ENCODE data around the gene ENOX1.
A peak's percentile ranks its signal among the peaks of the same experiment; 100 is the strongest.

The ENOX1 gene

GRCh38 chr13:43732726-43733125, 54.0 kb downstream of the ENOX1 start:
- no peak for TF ChIP-seq CTCF (IDR thresholded peaks at IDR 0.05; ENCODE audit: unreplicated experiment in 3 of 3)
- Mint-ChIP-seq H3K36me3 (ENCODE audit: low read depth) (no peaks in the 10 kb centered on the region), H3K27me3 (ENCODE audit: low read depth) (peaks cover 3% of the 10 kb centered on the region), H3K4me3 (no peak overlapping the region), H3K9me3 (no peaks in the 10 kb centered on the region), H3K27ac (no peak overlapping the region), H3K4me1 (peaks cover 36% of the 10 kb centered on the region)

GRCh38 chr13:43731296-43731695, 55.5 kb downstream of the ENOX1 start:
- no peak for TF ChIP-seq CTCF (IDR thresholded peaks at IDR 0.05; ENCODE audit: unreplicated experiment in 3 of 3)
- Mint-ChIP-seq H3K27me3 (ENCODE audit: low read depth) (peaks cover 3% of the 10 kb centered on the region), H3K4me3 (no peak overlapping the region), H3K27ac (peak overlapping the region in 2 of 3 experiments; percentile 53 to 81), H3K9me3 (no peaks in the 10 kb centered on the region), H3K36me3 (ENCODE audit: low read depth) (no peaks in the 10 kb centered on the region), H3K4me1 (peaks cover 41% of the 10 kb centered on the region)

- no peak for TF ChIP-seq CTCF (IDR thresholded peaks at IDR 0.05; ENCODE audit: unreplicated experiment in 3 of 3)
- peak overlapping the region in 1 of 3 experiments; percentile 1 for H3K4me3 Mint-ChIP-seq
- no peaks in the 10 kb centered on the region for H3K36me3 Mint-ChIP-seq (ENCODE audit: low read depth)
- peaks cover 41% of the 10 kb centered on the region for H3K4me1 Mint-ChIP-seq
- no peaks in the 10 kb centered on the region for H3K9me3 Mint-ChIP-seq
- H3K27ac Mint-ChIP-seq = peak overlapping the region; percentile 53 to 81 (median 69)
- H3K27me3 Mint-ChIP-seq (ENCODE audit: low read depth) = peaks cover 3% of the 10 kb centered on the region
Measured at GRCh38 chr13:43730642-43731041, 56.1 kb downstream of the ENOX1 start.

GRCh38 chr13:43728421-43728820, 58.4 kb downstream of the ENOX1 start:
- no peaks in the 10 kb centered on the region for H3K36me3 Mint-ChIP-seq (ENCODE audit: low read depth)
- peaks cover 41% of the 10 kb centered on the region for H3K4me1 Mint-ChIP-seq
- no peaks in the 10 kb centered on the region for H3K27me3 Mint-ChIP-seq (ENCODE audit: low read depth)
- peak overlapping the region in 1 of 3 experiments; percentile 17 for H3K27ac Mint-ChIP-seq
- TF ChIP-seq CTCF (IDR thresholded peaks at IDR 0.05; ENCODE audit: unreplicated experiment in 3 of 3) = no peak
- H3K4me3 Mint-ChIP-seq = no peak overlapping the region
- H3K9me3 Mint-ChIP-seq = no peaks in the 10 kb centered on the region

- no peaks in the 10 kb centered on the region for H3K9me3 Mint-ChIP-seq
Measured at GRCh38 chr13:43727856-43728255, 58.9 kb downstream of the ENOX1 start.

More at GRCh38 chr13:43727856-43728255, 58.9 kb downstream of the ENOX1 start:
- no peak overlapping the region for H3K4me3 Mint-ChIP-seq
- H3K27me3 Mint-ChIP-seq (ENCODE audit: low read depth) = no peaks in the 10 kb centered on the region
- H3K4me1 Mint-ChIP-seq = peaks cover 41% of the 10 kb centered on the region
- no peaks in the 10 kb centered on the region for H3K36me3 Mint-ChIP-seq (ENCODE audit: low read depth)
- TF ChIP-seq CTCF (IDR thresholded peaks at IDR 0.05; ENCODE audit: unreplicated experiment in 3 of 3) = no peak
- H3K27ac Mint-ChIP-seq = no peak overlapping the region
